OCI-M2 (cell line): ENCODE data around the gene KMT2B.
A peak's percentile ranks its signal among the peaks of the same experiment; 100 is the strongest.
"Not testable (repeated sequence)": the region's sequence is repeated elsewhere in the genome, so short reads cannot be mapped to it uniquely, and the experiment has no call there.

Experiments
- DNase-seq: peaks from one replicate; lab custom pipeline; 2025; ENCODE audit not compliant: unreplicated experiment; lab: John Stamatoyannopoulos, UW

KMT2B gene, protein sequence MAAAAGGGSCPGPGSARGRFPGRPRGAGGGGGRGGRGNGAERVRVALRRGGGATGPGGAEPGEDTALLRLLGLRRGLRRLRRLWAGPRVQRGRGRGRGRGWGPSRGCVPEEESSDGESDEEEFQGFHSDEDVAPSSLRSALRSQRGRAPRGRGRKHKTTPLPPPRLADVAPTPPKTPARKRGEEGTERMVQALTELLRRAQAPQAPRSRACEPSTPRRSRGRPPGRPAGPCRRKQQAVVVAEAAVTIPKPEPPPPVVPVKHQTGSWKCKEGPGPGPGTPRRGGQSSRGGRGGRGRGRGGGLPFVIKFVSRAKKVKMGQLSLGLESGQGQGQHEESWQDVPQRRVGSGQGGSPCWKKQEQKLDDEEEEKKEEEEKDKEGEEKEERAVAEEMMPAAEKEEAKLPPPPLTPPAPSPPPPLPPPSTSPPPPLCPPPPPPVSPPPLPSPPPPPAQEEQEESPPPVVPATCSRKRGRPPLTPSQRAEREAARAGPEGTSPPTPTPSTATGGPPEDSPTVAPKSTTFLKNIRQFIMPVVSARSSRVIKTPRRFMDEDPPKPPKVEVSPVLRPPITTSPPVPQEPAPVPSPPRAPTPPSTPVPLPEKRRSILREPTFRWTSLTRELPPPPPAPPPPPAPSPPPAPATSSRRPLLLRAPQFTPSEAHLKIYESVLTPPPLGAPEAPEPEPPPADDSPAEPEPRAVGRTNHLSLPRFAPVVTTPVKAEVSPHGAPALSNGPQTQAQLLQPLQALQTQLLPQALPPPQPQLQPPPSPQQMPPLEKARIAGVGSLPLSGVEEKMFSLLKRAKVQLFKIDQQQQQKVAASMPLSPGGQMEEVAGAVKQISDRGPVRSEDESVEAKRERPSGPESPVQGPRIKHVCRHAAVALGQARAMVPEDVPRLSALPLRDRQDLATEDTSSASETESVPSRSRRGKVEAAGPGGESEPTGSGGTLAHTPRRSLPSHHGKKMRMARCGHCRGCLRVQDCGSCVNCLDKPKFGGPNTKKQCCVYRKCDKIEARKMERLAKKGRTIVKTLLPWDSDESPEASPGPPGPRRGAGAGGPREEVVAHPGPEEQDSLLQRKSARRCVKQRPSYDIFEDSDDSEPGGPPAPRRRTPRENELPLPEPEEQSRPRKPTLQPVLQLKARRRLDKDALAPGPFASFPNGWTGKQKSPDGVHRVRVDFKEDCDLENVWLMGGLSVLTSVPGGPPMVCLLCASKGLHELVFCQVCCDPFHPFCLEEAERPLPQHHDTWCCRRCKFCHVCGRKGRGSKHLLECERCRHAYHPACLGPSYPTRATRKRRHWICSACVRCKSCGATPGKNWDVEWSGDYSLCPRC (N-terminal part only)

DNA sequence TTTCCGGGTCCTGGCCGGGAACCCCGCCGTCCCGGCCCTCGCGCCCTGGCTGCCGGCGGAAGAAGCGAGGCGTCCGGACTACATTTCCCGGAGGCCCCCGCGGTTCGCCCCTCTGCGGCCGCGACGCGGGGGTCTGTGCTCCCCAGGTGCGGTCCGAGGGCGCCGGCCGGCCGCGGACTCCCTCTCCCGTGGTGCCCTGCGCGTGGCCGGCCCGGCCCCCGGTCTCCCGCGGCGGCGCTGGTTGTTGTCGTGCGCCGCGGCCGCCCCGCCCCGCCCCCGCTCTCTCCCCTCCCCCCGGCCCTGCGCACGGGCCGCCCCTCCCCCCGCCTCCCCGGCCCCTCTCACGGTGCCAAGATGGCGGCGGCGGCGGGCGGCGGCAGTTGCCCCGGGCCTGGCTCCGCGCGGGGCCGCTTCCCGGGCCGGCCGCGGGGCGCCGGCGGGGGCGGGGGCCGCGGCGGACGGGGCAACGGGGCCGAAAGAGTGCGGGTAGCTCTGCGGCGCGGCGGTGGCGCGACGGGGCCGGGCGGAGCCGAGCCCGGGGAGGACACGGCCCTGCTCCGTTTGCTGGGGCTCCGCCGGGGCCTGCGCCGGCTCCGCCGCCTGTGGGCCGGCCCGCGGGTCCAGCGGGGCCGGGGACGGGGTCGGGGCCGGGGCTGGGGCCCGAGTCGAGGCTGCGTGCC, at the start of gene KMT2B:
Gene KMT2B (plus strand): TSS at position 339 of the 680 bp plus-strand sequence. CDS start 16 bp downstream, at position 355.
- DNase-seq: no peak

DNA sequence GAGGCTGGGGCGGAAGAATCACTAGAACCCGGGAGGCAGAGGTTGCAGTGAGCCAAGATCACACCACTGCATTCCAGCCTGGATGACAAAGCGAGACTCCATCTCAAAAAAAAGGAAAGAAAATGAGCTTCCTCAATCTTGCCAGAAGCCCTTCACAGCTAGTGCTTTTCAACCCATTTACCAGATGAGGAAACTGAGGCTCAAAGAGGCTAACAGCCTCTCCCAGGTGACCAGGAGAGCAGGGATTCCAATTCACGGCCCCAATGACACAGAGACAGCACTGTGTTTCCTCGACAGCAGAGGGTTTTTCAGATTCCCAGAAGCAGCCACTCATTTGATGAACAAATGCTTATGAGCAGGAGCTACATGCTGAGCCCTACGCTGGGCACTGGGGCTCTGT, 48.2 kb upstream of the KMT2B start:
- DNase-seq: no peak

DNA sequence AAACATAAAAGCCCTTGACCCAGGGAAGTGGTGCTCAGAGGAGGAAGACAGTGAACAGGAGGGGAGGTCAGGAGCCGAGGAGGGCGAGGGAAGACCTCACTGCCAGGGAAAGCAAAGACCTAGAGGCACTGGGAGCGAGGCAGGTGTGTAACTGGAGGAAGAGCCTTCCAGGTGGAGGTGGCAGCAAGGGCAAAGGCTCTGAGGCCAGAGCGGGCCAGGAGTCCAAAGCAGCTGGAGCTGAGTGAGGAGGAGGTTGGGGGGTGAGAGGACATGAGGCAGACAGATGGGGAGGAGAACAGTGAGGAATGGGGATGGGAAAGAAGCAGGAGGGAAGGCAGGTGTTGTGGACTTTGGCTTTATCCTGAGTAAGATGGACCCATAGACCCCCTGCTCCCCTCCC, 47.8 kb upstream of the KMT2B start:
- no peak for DNase-seq

DNA sequence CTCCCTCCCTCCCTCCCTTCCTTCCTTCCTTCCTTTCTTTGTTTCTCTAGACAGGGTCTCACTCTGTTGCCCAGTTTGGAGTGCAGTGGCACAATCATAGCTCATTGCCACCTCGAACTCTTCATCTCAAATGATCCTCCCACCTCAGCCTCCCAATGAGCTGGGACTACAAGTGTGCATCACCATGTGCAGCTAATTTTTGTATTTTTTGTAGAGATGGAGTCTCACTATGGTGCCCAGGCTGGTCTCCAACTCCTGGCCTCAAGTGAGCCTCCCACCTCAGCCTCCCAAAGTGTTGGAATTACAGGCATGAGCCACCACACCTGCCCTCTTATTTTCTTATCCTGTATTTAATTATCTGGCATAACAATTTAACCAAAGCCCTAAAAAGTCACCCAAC, 47.1 kb upstream of the KMT2B start:
- no peak for DNase-seq

DNA sequence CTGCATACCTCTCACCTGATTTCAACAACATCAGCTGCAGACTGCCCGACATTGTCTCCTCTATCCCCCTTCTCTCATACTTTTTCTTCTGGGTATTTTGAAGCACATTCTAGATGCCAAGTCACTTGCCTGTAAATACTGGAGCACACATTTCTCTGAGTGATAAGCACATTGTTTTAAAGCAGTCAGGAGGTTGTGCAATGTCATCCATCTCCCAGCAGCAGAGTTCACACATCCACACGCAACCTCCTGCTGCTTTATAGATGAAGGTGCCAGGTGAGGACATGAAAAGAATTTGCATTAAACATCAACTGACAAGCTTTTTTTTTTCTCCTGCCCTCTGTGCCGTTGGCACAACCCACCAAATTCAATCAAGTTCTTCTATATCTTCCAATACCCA, 46.0 kb upstream of the KMT2B start:
- DNase-seq: peak; percentile 38

DNA sequence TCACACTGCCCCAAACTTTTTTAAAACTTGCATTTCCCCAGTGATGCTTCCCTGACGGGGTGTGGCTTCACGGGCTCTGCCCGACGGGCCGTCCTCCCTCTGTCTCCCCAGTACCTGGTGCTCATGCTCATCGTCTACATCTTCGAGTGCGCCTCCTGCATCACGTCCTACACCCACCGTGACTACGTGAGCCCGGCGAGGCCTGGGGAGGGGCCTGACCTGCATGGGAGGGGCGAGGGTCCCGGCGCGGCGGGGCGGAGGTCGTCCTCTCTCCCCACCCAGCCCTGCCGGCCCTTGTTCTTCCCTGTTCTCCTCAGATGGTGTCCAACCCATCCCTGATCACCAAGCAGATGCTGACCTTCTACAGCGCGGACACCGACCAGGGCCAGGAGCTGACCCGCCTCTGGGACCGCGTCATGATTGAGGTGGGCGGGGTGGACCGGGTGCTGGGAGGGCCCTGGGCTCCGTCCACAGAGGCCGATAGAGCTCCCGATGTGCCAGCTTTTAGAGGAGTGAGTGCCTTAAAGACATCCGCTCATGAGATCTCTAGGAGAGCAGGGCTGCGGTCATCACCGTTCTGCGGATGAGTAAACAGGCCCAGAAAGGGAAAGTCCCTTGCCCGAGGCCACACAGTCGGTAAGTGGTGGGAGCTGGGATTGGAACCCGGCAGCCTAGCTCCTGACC, 44.5 kb upstream of the KMT2B start:
- DNase-seq: no peak

DNA sequence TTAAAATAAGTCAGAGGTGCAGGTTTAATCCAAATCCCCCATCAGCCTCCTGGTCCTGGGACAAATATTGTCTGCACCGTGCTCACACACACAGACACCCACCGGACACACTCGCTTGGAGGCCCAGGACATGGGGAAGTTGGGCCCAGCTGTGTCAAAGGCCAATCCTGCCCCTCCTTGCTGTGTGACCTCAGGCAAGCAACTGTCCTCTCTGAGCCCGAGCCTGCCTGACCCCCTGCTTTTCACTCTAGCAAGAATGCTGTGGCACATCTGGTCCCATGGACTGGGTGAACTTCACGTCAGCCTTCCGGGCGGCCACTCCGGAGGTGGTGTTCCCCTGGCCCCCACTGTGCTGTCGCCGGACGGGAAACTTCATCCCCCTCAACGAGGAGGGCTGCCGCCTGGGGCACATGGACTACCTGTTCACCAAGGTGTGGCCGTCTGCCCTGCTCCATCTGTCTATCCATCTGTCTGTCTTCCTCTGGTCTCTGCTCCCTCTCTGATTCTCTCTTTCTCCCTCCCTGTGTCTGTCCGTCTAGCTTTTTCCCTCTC, 42.1 kb upstream of the KMT2B start:
- no peak for DNase-seq

DNA sequence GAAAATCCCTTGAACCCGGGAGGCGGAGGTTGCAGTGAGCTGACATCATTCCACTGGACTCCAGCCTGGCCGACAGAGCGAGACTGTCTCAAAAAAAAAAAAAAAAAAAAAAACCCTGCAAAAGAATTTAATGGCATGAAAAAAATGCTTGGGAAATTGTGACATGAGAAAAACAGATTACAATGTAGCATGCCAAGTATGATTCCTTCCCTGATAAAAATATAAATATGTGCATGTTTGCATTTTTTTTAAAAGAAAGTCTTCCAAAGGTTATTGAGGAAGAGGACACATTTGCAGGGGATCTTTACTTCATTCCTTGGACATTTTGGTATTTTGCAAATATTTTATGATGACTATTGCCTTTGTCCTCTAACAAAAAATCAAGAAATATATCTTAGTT, 28.0 kb upstream of the KMT2B start:
- no peak for DNase-seq

DNA sequence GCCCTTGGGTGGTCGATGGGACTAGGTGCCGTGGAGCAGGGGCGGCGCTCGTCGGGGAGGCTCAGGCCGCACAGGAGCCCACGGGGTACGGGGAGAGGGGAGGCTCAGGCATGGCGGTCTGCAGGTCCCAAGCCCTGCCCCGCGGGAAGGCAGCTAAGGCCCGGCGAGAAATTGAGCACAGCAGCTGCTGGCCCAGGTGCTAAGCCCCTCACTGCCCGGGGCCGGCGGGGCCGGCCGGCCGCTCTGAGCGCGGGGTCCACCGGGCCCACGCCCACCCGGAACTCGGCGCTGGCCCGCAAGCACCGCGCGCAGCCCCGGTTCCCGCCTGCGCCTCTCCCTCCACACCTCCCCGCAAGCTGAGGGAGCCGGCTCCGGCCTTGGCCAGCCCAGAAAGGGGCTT, 26.7 kb upstream of the KMT2B start:
- DNase-seq: not testable (repeated sequence)

DNA sequence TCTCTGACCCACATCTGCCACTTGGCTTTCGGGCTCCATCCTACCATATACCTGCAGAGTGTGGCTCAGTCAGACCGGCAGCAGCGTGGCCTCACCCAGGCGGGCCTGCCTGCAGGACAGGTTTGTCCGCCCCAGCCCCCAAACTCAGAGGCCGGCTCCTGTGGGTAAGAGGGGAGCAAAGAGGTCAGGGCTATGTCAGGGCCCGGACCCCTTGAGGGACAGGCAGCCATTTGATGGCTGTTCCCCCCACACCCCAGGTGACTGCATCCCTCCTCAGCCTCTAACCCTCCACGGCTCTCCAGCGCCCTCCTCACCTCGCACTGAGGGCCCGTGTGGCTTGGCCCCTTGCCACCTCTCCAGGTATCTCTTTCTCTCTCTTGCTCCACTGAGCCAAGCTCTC, 25.8 kb upstream of the KMT2B start:
- no peak for DNase-seq

DNA sequence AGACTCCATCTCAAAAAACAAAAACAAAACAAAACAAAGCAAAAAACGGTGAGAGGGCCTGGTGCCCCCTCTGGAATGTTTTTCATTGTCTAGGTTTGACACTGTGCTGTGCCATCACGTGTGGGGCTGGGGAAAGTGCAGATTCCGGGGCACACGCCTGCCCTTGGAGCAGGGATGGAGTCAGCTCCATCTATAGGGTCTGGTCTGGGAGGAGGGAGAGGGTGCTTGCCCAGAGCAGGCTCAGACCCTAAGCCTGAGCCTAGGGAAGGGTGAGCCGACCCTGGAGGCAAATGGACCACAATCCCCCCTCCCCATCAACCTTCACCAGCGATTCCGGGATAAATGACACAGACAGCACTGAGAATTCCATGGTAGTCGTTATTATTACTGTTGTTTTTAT, 24.4 kb upstream of the KMT2B start:
- no peak for DNase-seq

DNA sequence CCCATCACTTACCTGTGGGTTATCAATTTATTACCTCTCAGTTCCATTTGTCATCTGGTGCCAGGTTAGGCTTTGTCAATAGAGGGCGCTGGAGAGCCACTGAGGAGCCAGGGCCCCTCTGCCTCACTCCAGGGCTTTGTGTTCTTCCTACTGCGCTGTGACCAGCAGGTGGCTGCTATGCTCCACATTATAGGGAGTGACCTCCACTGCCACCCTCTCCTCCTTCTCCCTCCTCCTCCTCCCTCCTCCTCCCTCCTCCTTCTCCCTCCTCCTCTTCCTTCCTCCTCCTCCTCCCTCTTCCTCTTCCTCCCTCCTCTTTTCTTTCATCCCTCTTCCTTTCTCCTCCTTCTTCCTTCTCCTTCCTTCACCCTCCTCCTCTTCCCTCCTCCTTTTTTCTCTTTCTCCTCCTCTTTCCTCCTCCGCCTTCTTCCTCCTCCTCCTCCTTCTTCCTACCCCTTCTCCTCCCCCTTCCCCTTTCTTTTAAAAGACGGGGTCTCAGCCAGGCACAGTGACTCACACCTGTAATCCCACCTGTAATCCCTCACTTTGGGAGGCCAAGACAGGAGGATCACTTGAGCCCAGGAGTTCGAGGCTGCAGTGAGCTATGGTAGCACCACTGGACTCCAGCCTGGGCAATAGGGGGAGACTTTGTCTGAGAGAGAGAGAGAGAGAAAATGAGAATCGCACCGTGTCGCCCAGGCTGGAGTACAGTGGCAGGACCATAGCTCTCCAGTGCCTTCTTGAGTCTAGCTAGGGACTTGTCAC, 23.8 kb upstream of the KMT2B start:
- DNase-seq: peak; percentile 98

DNA sequence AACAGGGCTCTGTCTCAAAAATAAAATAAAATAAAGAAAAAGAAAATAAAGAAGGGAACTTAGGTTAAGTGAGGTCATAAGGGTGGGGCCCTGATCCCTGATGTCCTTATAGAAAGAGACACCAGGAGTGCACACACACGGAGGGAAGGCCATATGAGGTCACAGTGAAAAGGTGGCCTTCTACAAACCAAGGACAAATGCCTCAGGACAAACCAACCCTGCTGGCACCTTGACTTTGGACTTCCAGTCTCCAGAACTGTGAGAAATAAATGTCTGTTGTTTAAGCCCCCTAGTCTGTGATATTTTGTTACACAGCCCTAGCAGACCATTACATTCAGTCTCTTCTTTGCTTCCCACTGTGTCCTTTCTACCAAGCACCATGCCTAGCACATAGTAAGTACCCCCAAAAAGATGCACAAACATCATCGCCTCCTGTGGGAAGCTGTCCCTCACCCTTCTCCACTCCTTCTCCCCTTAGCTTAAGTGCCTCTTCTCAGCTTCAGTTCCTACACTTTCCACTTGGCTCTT, 21.8 kb upstream of the KMT2B start:
- DNase-seq: no peak

DNA sequence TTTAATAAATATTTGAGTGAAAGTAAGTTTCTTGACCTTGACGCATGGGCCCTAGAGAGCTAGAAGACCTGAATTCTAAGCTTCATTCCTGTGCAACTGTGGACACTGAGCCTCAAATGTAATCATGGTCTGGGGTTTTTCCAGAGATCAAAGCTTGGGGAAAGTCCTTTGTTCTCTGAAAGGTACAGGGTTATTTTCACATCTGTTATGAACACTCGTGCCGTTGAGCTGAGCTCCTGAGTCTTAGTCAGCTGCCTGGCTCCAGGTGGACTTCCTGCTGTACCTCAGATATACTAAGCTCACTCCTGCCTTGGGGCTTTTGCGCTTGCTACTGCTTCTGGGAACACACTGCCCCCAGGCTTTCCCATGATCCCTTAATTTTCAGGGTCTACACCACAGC, 21.0 kb upstream of the KMT2B start:
- no peak for DNase-seq

DNA sequence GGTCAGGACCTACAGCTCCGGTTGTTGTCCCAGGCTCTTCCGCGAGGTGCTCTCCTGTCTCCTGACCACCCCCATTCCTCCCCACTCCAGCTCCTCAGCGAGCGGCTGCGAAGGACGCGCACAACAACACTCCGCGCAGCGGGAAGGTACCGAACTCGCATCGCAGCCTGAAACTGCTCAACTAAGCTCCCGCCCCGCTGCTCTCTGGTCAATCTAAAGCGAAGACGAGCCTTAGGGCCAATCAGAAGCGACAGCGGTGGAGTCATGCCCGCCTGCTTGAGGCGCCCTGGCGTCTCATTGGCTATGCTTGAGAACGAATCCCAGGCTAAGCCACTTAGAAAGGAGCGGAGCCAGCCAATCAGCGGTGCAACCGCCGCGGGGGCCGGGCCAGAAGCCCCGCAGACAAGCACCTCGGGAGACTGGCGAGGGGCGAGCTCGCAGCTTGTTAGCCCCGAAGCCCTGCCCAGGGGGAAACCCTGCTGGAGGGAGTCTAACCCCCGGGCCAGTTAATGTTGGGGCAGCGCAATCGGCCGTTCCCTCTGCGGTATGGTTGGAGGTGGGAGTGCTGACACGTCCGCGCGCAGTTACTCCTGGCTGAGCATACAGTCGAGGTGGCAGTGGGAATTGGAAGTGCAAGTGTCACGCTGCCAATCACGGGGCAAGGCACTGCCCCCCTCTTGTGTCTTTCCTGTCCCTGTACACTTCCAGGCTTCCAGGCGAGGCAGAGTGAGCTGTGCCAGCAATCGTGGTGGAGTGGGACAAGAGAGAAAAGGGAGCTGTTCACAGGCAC, 15.4 kb upstream of the KMT2B start:
- DNase-seq: peak; percentile 100

DNA sequence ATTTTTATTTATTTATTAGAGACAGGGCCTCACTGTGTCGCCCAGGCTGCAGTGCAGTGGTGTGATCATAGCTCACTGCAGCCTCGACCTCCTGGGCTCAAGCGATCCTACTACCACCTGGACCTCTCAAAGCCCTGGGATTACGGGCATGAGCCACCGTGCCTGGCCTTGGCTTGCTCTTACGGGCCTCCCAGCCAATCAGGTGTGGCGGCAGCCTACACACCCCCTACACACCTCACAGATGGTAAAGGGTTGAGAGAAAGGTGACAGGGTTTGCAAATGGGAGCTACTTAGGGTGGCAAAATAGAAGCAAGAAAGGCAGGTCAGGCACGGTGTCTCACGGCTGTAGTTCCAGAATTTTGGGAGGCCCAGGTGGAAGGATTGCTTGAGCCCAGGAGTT, 14.5 kb upstream of the KMT2B start:
- no peak for DNase-seq

DNA sequence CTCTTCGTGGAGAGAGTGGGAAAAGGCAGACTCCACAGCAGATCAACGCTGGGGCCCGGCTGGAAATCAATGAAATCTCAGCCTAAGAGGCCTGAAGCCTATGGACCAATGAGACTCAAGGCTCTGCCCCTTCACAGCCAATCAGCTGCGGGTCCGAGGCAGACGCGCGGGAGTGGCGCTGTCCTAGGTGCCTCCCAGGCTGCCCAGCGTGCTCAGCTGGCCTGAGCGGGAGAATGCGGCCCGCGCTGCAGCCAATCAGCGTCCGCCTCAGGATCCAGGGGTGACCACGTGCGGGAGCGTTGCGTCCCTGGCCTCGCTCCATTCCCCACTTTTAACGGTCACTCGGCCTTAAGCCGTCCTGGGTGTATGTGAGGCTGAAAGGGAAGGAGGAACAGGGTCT, 13.6 kb upstream of the KMT2B start, which contains the start of gene ZBTB32:
Gene ZBTB32 (plus strand): TSS at position 341 of the 400 bp plus-strand sequence. CDS start 10,069 bp downstream, outside the sequence.
- DNase-seq: no peak

DNA sequence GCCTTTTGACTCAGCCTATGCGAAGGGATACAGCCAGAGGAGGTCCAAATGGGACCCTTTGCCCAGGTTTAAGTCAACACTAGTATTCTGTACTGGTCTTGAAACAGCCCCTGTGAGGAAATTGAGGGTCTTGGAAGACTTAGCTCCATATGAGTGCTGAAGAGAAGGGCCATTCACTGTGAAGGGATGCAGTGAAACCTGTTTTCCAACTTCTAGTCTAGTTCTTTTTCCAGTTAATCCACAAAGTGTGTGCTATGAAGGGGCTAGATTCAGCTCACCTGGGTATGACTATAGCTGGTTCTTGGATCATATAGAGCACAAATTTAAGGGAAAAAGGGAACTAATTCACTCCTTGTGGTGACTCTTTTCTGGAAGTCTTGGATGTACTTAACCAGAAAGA, 9.4 kb upstream of the KMT2B start:
- no peak for DNase-seq
